Naive thymus-derived CD4-positive, alpha-beta T cell (primary cell): Measurements from ENCODE around the gene NATD1. TPM values are rescaled to one million over a fixed set of nuclear protein-coding genes. Genes with fewer than 3 reads are reported as not detected.
"Not testable (repeated sequence)": the region's sequence is repeated elsewhere in the genome, so short reads cannot be mapped to it uniquely, and the experiment has no call there.

Experiments
- ATAC-seq: fragments of 150-1000 bp; cut with Tn5 transposase; 2 replicates; pipeline ENCODE4 v1.10.0; 2021; ENCODE audit warnings: mild to moderate bottlenecking, moderate library complexity
- CTCF ChIA-PET: fragments of 350-600 bp; sonication (Branson Sonifier 250); formaldehyde crosslinking; loops from one replicate; lab custom pipeline; 2021; ENCODE audit warnings: antibody characterized with exemption; lab: Charles Lee
- POLR2A ChIA-PET: fragments of 350-600 bp; sonication (Branson Sonifier 250); formaldehyde crosslinking; loops from one replicate; lab custom pipeline; 2021; ENCODE audit warnings: antibody characterized with exemption, inconsistent platforms; lab: Charles Lee
- DNase-seq, 9 donors: peaks; one replicate each; pipeline versions ENCODE4 v3.0.0 to v3.0.0-alpha.2; 2020 to 2022; ENCODE audit warnings: mixed read lengths in 1 of 9
- H3K27ac ChIP-seq: one replicate; pipeline ENCODE4 v1.7.0; 2013; ENCODE audit warnings: mild to moderate bottlenecking, low read depth, low read length, moderate library complexity
- H3K27me3 ChIP-seq, 2 donors: one replicate each; pipeline ENCODE4 v1.7.0; 2013; ENCODE audit warnings: low read length in 2 of 2, mild to moderate bottlenecking in 2 of 2, moderate library complexity in 2 of 2; ENCODE audit not compliant: control insufficient read depth in 2 of 2, insufficient read depth in 2 of 2
- H3K36me3 ChIP-seq, 3 experiments: 1 replicate in 2 of 3; 2 replicates in 1 of 3; pipeline ENCODE4 v1.7.0; 2013; ENCODE audit warnings: low read length in 3 of 3, mild to moderate bottlenecking in 3 of 3, moderate library complexity in 1 of 3; ENCODE audit not compliant: insufficient read depth in 3 of 3, control insufficient read depth in 2 of 3
- H3K4me1 ChIP-seq, 2 donors: one replicate each; pipeline ENCODE4 v1.7.0; 2013; ENCODE audit warnings: low read length in 2 of 2, mild to moderate bottlenecking in 2 of 2, moderate library complexity in 1 of 2; ENCODE audit not compliant: control insufficient read depth in 2 of 2, insufficient read depth in 2 of 2
- H3K4me3 ChIP-seq: 2 replicates; pipeline ENCODE4 v1.7.0; 2013; ENCODE audit warnings: mild to moderate bottlenecking, low read length
- H3K9me3 ChIP-seq, 3 experiments: 1 replicate in 2 of 3; 2 replicates in 1 of 3; pipeline ENCODE4 v1.7.0; 2013; ENCODE audit warnings: low read length in 3 of 3; ENCODE audit not compliant: control insufficient read depth in 2 of 3
- H3K27ac Mint-ChIP-seq, 9 donors: one replicate each; pipeline ENCODE4 v1.8.0; 2020 to 2022; ENCODE audit warnings: mixed read lengths in 9 of 9, mild to moderate bottlenecking in 8 of 9, moderate library complexity in 5 of 9, inconsistent platforms in 2 of 9
- H3K27me3 Mint-ChIP-seq, 5 donors: one replicate each; pipeline ENCODE4 v1.8.0; 2021 to 2022; ENCODE audit warnings: mixed read lengths in 5 of 5, mild to moderate bottlenecking in 1 of 5
- H3K36me3 Mint-ChIP-seq, 5 donors: one replicate each; pipeline ENCODE4 v1.8.0; 2020 to 2022; ENCODE audit warnings: mixed read lengths in 5 of 5, mild to moderate bottlenecking in 3 of 5, inconsistent platforms in 1 of 5
- H3K4me1 Mint-ChIP-seq, 7 donors: one replicate each; pipeline ENCODE4 v1.8.0; 2020 to 2022; ENCODE audit warnings: mixed read lengths in 7 of 7, mild to moderate bottlenecking in 3 of 7, inconsistent platforms in 1 of 7
- H3K4me3 Mint-ChIP-seq, 10 donors: one replicate each; pipeline ENCODE4 v1.8.0; 2020 to 2022; ENCODE audit warnings: mild to moderate bottlenecking in 10 of 10, mixed read lengths in 10 of 10, moderate library complexity in 6 of 10, inconsistent platforms in 2 of 10
- H3K9me3 Mint-ChIP-seq, 11 donors: one replicate each; pipeline ENCODE4 v1.8.0; 2020 to 2022; ENCODE audit warnings: mixed read lengths in 11 of 11, mild to moderate bottlenecking in 4 of 11, inconsistent platforms in 1 of 11, moderate library complexity in 1 of 11
- intact Hi-C, 2 donors: fragments of 100-400 bp; cut with micrococcal nuclease; formaldehyde crosslinking; loops; one replicate each; pipeline ENCODE4 v1.15.1; 2023
- polyA plus RNA-seq, 2 donors: library from polyadenylated mRNA; unstranded; fragments of 300-500 nt; fragmentation: Illumina TruSeq; gene quantifications; one replicate each; pipeline ENCODE4 v1.2.3, GENCODE V29; 2021
- total RNA-seq, 6 experiments: library from RNA in 5 of 6; stranded (reverse) in 5 of 6; gene quantifications; 1 replicate in 5 of 6; 2 replicates in 1 of 6; pipeline ENCODE4 v1.2.3 and lab custom pipeline; 2021 to 2026

NATD1 gene
- total and polyA plus RNA-seq, 7 experiments from 2014 or later = 1.7 to 11.1 (median 7.1) TPM

DNA sequence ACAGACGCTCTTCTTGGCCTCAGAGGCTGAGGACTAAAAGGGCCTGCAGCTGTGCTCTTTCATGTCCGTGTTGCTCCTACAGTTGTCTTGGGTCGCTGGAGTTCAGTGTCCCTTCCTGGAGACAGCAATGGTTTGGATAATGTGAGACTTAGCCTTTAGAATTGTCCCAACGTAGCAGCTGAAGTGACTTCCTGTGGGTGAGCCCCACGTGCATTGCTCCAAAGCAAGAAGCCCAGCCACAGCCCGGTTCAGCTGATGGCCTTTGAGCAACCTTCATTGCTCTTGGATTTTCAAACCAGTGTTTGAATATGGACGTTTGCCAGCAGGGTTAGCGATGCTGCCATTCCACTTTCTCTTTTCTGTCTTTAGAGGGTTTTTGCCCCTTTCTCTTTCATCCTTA is 59.0 kb downstream of the NATD1 start:
- DNase-seq = no peak
- H3K9me3 Mint-ChIP-seq = no peaks in the 10 kb centered on the region
- H3K27ac Mint-ChIP-seq = peak overlapping the region in 5 of 9 donors; percentile 2 to 42 (median 30)
- no peaks in the 10 kb centered on the region for H3K27me3 Mint-ChIP-seq
- ChIA-PET CTCF (no interaction called here), POLR2A (interaction anchor here (1.4 kb wide), 1 partner anchor 11 kb away, joined by 3 read pairs; no protein-coding TSS in a partner anchor)
- intact Hi-C loops = no loop called here
- Histone ChIP-seq H3K4me1 (no peaks in the 10 kb centered on the region), H3K27me3 (no peaks in the 10 kb centered on the region), H3K4me3 (no peak overlapping the region), H3K27ac (no peak overlapping the region), H3K36me3 (peaks cover 0 to 40% (median 5%) of the 10 kb centered on the region in 3 experiments), H3K9me3 (no peaks in the 10 kb centered on the region)
- peaks cover 2 to 34% (median 16%) of the 10 kb centered on the region in 5 donors for H3K36me3 Mint-ChIP-seq
- ATAC-seq = no peak
- H3K4me1 Mint-ChIP-seq = peaks cover 0 to 8% (median 3%) of the 10 kb centered on the region in 7 donors
- no peak overlapping the region for H3K4me3 Mint-ChIP-seq

DNA sequence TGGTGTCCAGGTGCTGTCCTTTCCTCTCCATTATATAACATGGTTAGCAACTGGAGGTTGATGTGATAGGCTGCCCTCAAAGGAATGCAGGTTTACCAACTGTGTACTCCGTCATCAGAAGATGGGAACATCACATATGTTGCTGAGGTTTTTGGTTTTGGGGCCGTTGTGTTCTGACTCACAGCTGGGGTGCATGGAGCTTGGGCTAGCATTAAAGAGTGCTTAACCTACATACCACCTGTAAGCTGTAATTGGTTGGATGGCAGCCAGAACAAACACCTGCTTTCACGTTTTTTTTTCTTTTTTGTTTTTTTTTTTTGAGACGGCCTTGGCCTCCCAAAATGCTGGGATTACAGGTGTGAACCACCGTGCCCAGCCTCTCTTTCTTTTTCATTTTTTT is 60.2 kb downstream of the NATD1 start:
- no peaks in the 10 kb centered on the region for H3K9me3 ChIP-seq
- intact Hi-C loops = no loop called here
- peaks cover 0 to 6% (median under 1%) of the 10 kb centered on the region in 7 donors for H3K4me1 Mint-ChIP-seq
- H3K4me1 ChIP-seq = no peaks in the 10 kb centered on the region
- ChIA-PET POLR2A (interaction anchor here (0.6 to 1.4 kb wide), 3 partner anchors 9 to 94 kb away, joined by 3 to 5 read pairs (median 4); no protein-coding TSS in a partner anchor), CTCF (no interaction called here)
- DNase-seq (no peak), ATAC-seq (no peak)
- H3K27me3 Mint-ChIP-seq = no peaks in the 10 kb centered on the region
- H3K4me3 ChIP-seq = no peak overlapping the region
- peaks cover 0 to 37% (median 15%) of the 10 kb centered on the region in 5 donors for H3K36me3 Mint-ChIP-seq
- H3K27ac ChIP-seq = no peak overlapping the region
- H3K36me3 ChIP-seq = peaks cover 0 to 39% (median 5%) of the 10 kb centered on the region in 3 experiments
- no peaks in the 10 kb centered on the region for H3K9me3 Mint-ChIP-seq
- H3K4me3 Mint-ChIP-seq = no peak overlapping the region
- peak overlapping the region in 1 of 9 donors; percentile 56 for H3K27ac Mint-ChIP-seq
- no peaks in the 10 kb centered on the region for H3K27me3 ChIP-seq

DNA sequence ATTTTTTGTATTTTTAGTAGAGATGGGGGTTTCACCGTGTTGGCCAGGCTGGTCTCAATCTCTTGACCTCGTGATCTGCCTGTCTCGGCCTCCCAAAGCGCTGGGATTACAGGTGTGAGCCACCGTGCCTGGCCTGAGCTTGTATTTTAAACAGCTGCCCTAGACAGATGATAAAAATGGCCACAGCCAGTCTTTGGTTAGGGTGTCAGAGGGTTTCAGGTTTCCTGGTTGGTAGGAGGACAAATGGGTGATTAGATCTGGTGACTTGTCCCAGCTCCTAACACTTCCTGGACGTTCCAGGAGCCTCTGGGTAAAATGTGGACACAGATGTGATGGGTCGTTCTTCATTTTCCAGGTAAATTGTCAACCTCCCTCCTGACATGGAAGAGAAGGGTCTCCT is 60.8 kb downstream of the NATD1 start:
- peak overlapping the region in 3 of 9 donors; percentile 31 to 63 (median 59) for H3K27ac Mint-ChIP-seq
- H3K36me3 ChIP-seq = peaks cover 0 to 33% (median 1%) of the 10 kb centered on the region in 3 experiments
- POLR2A ChIA-PET = interaction anchor here (1.5 kb wide), 1 partner anchor 21 kb away, joined by 4 read pairs; no protein-coding TSS in a partner anchor
- H3K9me3 Mint-ChIP-seq, H3K27ac ChIP-seq, H3K27me3 ChIP-seq, H3K4me1 ChIP-seq, ATAC-seq, DNase-seq, H3K27me3 Mint-ChIP-seq, H3K4me3 ChIP-seq, H3K4me1 Mint-ChIP-seq, H3K4me3 Mint-ChIP-seq, CTCF ChIA-PET, H3K9me3 ChIP-seq, intact Hi-C loops: not testable (repeated sequence)
- H3K36me3 Mint-ChIP-seq = peaks cover 0 to 34% (median 12%) of the 10 kb centered on the region in 5 donors

DNA sequence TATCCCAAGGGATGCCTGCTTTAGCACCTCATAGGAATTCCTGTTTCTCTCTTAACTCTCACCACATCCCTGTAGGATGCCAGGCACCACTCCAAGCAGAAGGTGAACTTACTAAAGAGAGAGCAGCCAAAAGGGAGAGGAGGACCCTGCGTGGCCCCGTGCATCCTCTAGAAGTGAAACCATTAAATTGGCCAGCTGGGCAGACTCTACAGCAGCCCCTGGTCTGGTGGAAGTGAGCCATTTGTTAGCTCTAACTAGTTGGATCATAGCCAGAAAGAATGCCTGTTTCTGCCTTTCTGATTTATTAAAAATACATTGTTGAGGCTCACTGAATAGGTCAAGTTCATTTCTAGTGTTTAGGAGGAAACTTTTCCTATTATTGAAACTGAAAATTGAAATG is 61.5 kb downstream of the NATD1 start:
- no peak overlapping the region for H3K4me3 Mint-ChIP-seq
- no peaks in the 10 kb centered on the region for H3K9me3 ChIP-seq
- no peak overlapping the region for H3K27ac ChIP-seq
- no peaks in the 10 kb centered on the region for H3K9me3 Mint-ChIP-seq
- H3K36me3 Mint-ChIP-seq = peaks cover 0 to 27% (median 11%) of the 10 kb centered on the region in 5 donors
- intact Hi-C loops = no loop called here
- no peaks in the 10 kb centered on the region for H3K27me3 Mint-ChIP-seq
- peak overlapping the region in 2 of 9 donors; percentile 2 to 53 for H3K27ac Mint-ChIP-seq
- H3K36me3 ChIP-seq = peaks cover 0 to 26% (median 0%) of the 10 kb centered on the region in 3 experiments
- H3K4me1 Mint-ChIP-seq = peaks cover 0 to 6% (median 0%) of the 10 kb centered on the region in 7 donors
- ChIA-PET CTCF (no interaction called here), POLR2A (interaction anchor here (1.5 kb wide), 1 partner anchor 21 kb away, joined by 4 read pairs; no protein-coding TSS in a partner anchor)
- no peak overlapping the region for H3K4me3 ChIP-seq
- DNase-seq (no peak), ATAC-seq (no peak)
- H3K27me3 ChIP-seq = no peaks in the 10 kb centered on the region
- H3K4me1 ChIP-seq = no peaks in the 10 kb centered on the region

DNA sequence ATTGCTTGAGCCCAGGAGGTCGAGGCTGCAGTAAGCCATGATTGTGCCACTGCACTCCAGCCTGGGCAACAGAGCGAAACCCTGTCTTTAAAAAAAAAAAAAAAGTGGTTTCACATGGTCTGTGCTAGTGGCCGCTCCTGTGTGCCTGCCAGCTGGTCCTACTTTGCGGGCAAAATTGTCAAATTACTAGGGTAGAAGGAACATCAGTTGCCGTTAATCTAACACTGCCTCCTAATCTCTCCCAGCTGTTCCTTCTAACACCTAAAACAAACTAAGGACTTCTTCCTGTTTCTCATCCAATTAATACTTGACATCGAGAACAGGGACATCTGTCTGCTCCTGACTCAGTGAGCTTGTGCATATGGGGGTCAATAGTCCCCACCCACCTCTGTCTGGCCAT is 63.1 kb downstream of the NATD1 start:
- intact Hi-C loops = no loop called here
- CTCF ChIA-PET = interaction anchor here (0.6 kb wide), 1 partner anchor 133 kb away, joined by 5 read pairs; no protein-coding TSS in a partner anchor
- no peak overlapping the region for H3K4me3 Mint-ChIP-seq
- peak overlapping the region in 1 of 9 donors; percentile 54 for H3K27ac Mint-ChIP-seq
- H3K9me3 Mint-ChIP-seq = no peaks in the 10 kb centered on the region
- Histone ChIP-seq H3K27me3 (no peaks in the 10 kb centered on the region), H3K4me1 (no peaks in the 10 kb centered on the region), H3K4me3 (no peak overlapping the region), H3K36me3 (peaks cover 2 to 27% (median 10%) of the 10 kb centered on the region in 3 experiments), H3K9me3 (no peaks in the 10 kb centered on the region), H3K27ac (no peak overlapping the region)
- H3K4me1 Mint-ChIP-seq = peaks cover 0 to 10% (median 0%) of the 10 kb centered on the region in 7 donors
- no peaks in the 10 kb centered on the region for H3K27me3 Mint-ChIP-seq
- no peak for ATAC-seq
- DNase-seq = no peak
- POLR2A ChIA-PET = interaction anchor here (0.5 kb wide), 1 partner anchor 23 kb away, joined by 3 read pairs; no protein-coding TSS in a partner anchor
- peaks cover 1 to 32% (median 16%) of the 10 kb centered on the region in 5 donors for H3K36me3 Mint-ChIP-seq

DNA sequence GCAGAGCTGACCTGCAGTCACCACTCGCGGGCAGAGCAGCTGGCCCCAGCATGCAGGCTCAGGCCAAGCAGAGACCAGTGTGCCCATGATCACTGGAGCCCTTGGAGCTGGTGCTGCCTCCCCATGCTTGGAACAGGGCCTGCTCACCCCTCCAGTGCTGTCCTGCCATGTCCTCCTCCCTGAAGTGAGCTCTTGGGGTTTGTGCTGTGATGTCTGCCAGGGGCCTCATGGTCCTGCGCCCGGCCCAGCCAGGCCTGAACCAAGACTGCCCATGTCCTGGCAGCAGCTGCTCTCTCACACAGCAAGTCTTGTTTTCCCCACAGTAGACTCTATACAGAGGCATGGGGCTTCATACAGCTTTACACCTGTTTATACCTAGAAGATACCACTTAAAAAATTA is 63.8 kb downstream of the NATD1 start:
- H3K27ac Mint-ChIP-seq = peak overlapping the region in 1 of 9 donors; percentile 51
- intact Hi-C loops = no loop called here
- no peaks in the 10 kb centered on the region for H3K27me3 Mint-ChIP-seq
- no peaks in the 10 kb centered on the region for H3K9me3 Mint-ChIP-seq
- ChIA-PET POLR2A (no interaction called here), CTCF (no interaction called here)
- Histone ChIP-seq H3K9me3 (no peaks in the 10 kb centered on the region), H3K27ac (no peak overlapping the region), H3K36me3 (peaks cover 9 to 34% (median 14%) of the 10 kb centered on the region in 3 experiments), H3K4me1 (no peaks in the 10 kb centered on the region), H3K4me3 (no peak overlapping the region), H3K27me3 (no peaks in the 10 kb centered on the region)
- H3K36me3 Mint-ChIP-seq = peaks cover 4 to 39% (median 19%) of the 10 kb centered on the region in 5 donors
- ATAC-seq (no peak), DNase-seq (no peak)
- H3K4me1 Mint-ChIP-seq = peaks cover 0 to 4% (median 0%) of the 10 kb centered on the region in 7 donors
- H3K4me3 Mint-ChIP-seq = no peak overlapping the region
